Measurements from ENCODE around the gene MRPL24.

MRPL24 gene

GRCh38 chr1:156744344-156744743 is 3.5 kb upstream of the MRPL24 start:
- DNase-seq (ENCODE audit: low read depth in 2 of 3, low spot score in 1 of 3): no peak

- no peak for DNase-seq (ENCODE audit: low read depth in 2 of 3, low spot score in 1 of 3)
Observed at GRCh38 chr1:156743367-156744302, 2.7 kb upstream of the MRPL24 start.

GRCh38 chr1:156742801-156743200 is 1.9 kb upstream of the MRPL24 start:
- DNase-seq (ENCODE audit: low read depth in 2 of 3, low spot score in 1 of 3): no peak

GRCh38 chr1:156742017-156742416 is 1.1 kb upstream of the MRPL24 start:
- DNase-seq (ENCODE audit: low read depth in 2 of 3, low spot score in 1 of 3): no peak

GRCh38 chr1:156741481-156741983 is 644 bp upstream of the MRPL24 start:
- DNase-seq (ENCODE audit: low read depth in 2 of 3, low spot score in 1 of 3): no peak

- no peak for DNase-seq (ENCODE audit: low read depth in 2 of 3, low spot score in 1 of 3)
Observed at GRCh38 chr1:156740237-156740740, 599 bp downstream of the MRPL24 start.

- no peak for DNase-seq (ENCODE audit: low read depth in 2 of 3, low spot score in 1 of 3)
Observed at GRCh38 chr1:156738916-156739315, 2.0 kb downstream of the MRPL24 start.

GRCh38 chr1:156738407-156738806 is 2.5 kb downstream of the MRPL24 start:
- DNase-seq (ENCODE audit: low read depth in 2 of 3, low spot score in 1 of 3): no peak

- DNase-seq (ENCODE audit: low read depth in 2 of 3, low spot score in 1 of 3): no peak
Observed at GRCh38 chr1:156733989-156734584, 6.8 kb downstream of the MRPL24 start.

GRCh38 chr1:156728599-156729462 is 12.1 kb downstream of the MRPL24 start, which contains the start of gene ISG20L2:
Gene ISG20L2, minus strand, starts transcription at chr1:156728766. Its CDS starts 1,114 bp downstream, at chr1:156727652.
- peak; percentile 92 to 97 (median 94) for DNase-seq (ENCODE audit: low read depth in 2 of 3, low spot score in 1 of 3)

- DNase-seq (ENCODE audit: low read depth in 2 of 3, low spot score in 1 of 3): peak; percentile 63 to 81 (median 72)
Observed at GRCh38 chr1:156727926-156728598, 12.8 kb downstream of the MRPL24 start, which contains the start of gene METTL25B. Gene METTL25B, plus strand, starts transcription at chr1:156728469. Its CDS starts 636 bp downstream, at chr1:156729105.

GRCh38 chr1:156727492-156727891 is 13.4 kb downstream of the MRPL24 start:
- no peak for DNase-seq (ENCODE audit: low read depth in 2 of 3, low spot score in 1 of 3)

- DNase-seq (ENCODE audit: low read depth in 2 of 3, low spot score in 1 of 3): peak in 1 of 3 donors; percentile 63
Observed at GRCh38 chr1:156726549-156727226, 14.2 kb downstream of the MRPL24 start.

GRCh38 chr1:156725683-156726280 is 15.1 kb downstream of the MRPL24 start:
- peak; percentile 64 to 76 (median 75) for DNase-seq (ENCODE audit: low read depth in 2 of 3, low spot score in 1 of 3)

- no peak for DNase-seq (ENCODE audit: low read depth in 2 of 3, low spot score in 1 of 3)
Observed at GRCh38 chr1:156721535-156721934, 19.4 kb downstream of the MRPL24 start.

- no peak for DNase-seq (ENCODE audit: low read depth in 2 of 3, low spot score in 1 of 3)
Observed at GRCh38 chr1:156721131-156721530, 19.8 kb downstream of the MRPL24 start.

- no peak for DNase-seq (ENCODE audit: low read depth in 2 of 3, low spot score in 1 of 3)
Observed at GRCh38 chr1:156717351-156717750, 23.5 kb downstream of the MRPL24 start.

- no peak for DNase-seq (ENCODE audit: low read depth in 2 of 3, low spot score in 1 of 3)
Observed at GRCh38 chr1:156714830-156715229, 26.1 kb downstream of the MRPL24 start.

- DNase-seq (ENCODE audit: low read depth in 2 of 3, low spot score in 1 of 3): no peak
Observed at GRCh38 chr1:156712626-156713025, 28.3 kb downstream of the MRPL24 start.
